GM10248 (cell line): ENCODE measurements around the gene PHF1.
"Not testable (repeated sequence)": the region's sequence is repeated elsewhere in the genome, so short reads cannot be mapped to it uniquely, and the experiment has no call there.

Experiments
- CTCF ChIA-PET: fragments of 300-600 bp; sonication (Branson Sonifier 250); formaldehyde crosslinking; extraction: SDS; loops from one replicate; lab custom pipeline; 2021; ENCODE audit warnings: antibody characterized with exemption; lab: Yijun Ruan, JAX
- POLR2A ChIA-PET: fragments of 350-650 bp; sonication (Branson Sonifier 250); formaldehyde crosslinking; extraction: SDS; loops from one replicate; lab custom pipeline; 2020; ENCODE audit warnings: antibody characterized with exemption; lab: Yijun Ruan, JAX
- DNase-seq: peaks from one replicate; pipeline ENCODE4 v3.0.0; 2012; ENCODE audit errors: extremely low spot score
- TF ChIP-seq, protein P1 (sequence below): IDR thresholded peaks from 2 replicates; pipeline ENCODE4 v1.5.1; 2012; ENCODE audit warnings: mild to moderate bottlenecking, low read depth; ENCODE audit errors: extremely low read depth, missing control alignments, control extremely low read depth

The PHF1 gene

DNA sequence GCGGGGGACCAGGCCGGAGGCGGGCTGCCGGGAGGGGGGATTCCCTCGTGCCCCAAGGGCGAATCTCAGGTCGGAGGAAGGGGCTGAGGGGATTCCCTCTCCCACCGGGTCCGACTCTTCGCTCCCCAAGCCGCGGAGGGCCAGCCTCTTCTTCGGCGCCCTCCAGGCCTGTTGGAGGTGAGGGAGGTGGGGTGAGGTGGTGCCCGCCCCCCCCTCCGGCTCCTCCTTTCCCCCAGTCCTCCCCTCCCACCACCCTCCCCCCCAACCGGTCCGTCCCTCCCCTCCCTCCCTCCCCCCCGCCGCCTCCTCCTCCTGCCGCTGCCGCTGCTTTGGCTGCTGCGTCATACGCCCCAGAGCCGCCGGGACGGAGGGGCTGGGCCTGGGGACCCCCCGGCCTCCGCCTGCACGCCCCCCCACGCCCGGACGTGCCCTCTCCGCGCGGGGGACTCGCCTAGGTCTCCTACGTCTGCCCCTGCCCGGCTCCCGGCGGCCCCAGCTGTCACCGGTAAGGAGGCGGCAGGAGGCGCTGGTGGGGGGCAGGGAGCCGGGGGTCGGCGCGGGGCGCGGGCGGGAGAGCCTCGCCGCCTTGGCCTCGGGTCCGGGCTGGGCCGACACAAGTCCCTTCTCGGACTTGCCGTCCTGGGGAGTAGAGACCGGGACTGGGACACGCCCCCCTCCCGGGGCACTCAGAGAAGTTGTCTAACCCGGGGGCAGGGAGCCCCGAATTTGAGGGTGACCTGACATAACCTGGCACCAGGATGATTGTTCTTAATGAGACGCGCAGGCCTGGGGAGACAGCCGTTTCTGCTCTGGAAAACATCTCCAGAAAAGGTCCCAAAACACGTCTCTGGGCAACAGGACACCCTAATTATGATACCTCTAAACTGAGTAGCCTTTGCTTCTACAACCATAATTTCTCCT, at the start of gene PHF1:
TSS of gene PHF1 (plus strand) at position 304 of the 921 bp plus-strand sequence. CDS start 1,250 bp downstream, outside the sequence.
- TF ChIP-seq, protein P1, sequence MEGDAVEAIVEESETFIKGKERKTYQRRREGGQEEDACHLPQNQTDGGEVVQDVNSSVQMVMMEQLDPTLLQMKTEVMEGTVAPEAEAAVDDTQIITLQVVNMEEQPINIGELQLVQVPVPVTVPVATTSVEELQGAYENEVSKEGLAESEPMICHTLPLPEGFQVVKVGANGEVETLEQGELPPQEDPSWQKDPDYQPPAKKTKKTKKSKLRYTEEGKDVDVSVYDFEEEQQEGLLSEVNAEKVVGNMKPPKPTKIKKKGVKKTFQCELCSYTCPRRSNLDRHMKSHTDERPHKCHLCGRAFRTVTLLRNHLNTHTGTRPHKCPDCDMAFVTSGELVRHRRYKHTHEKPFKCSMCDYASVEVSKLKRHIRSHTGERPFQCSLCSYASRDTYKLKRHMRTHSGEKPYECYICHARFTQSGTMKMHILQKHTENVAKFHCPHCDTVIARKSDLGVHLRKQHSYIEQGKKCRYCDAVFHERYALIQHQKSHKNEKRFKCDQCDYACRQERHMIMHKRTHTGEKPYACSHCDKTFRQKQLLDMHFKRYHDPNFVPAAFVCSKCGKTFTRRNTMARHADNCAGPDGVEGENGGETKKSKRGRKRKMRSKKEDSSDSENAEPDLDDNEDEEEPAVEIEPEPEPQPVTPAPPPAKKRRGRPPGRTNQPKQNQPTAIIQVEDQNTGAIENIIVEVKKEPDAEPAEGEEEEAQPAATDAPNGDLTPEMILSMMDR = peak; percentile 11
- POLR2A ChIA-PET = no interaction called here
- peak; percentile 85 for DNase-seq
- CTCF ChIA-PET = interaction anchor here (1.5 to 1.8 kb wide), 3 partner anchors 11 to 18 kb away, joined by 3 to 6 read pairs (median 5); no protein-coding TSS in a partner anchor

DNA sequence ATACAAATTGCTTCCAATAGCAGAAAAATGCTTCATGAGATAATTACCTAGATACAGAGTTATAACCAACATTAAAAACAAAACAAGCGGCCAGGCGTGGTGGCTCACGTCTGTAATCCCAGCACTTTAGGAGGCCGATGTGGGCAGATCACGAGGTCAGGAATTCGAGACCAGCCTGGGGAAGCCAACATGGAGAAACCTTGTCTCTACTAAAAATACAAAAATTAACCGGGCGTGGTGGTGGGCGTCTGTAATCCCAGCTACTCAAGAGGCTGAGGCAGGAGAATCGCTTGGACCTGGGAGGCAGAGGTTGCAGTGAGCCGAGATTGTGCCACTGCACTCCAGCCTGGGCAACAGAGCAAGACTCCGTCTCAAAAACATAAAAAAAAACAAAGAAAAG, 47.3 kb upstream of the PHF1 start:
- DNase-seq, POLR2A ChIA-PET: not testable (repeated sequence)
- CTCF ChIA-PET = interaction anchor here (4.5 kb wide), 1 partner anchor 19 kb away, joined by 20 read pairs; no protein-coding TSS in a partner anchor

DNA sequence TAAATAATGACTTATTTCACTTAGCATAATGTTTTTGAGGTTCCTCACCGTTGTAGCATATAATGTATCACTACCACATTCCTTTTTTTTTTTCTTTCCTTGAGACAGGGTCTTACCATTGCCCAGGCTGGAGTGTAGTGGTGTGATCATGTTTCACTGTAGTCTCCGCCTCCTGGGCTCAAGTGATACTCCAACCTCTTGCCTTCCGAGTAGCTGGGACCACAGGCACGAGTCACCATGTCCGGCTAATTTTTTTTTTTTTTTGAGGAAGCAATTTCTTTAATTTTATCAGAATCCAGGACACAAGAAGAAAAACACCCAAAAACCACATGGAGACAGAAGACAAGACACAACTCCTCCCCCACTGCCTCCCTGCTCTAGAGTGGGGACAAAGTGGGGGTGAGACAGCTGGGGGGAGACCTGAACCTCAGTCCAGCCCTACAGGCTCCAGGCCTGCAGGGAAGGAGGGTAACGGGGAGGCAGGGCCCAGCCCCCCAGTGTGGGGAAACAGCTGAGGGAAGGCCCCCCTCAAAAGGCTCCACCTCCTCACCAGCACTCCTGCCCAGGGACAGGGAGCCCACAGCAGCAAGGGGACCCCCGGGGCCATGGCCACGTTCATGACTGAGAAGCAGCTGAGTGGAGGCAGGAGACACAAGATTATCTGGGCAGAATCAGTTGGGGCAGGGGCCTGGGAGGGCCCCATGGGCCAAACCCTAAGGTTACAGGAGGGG, 46.2 kb upstream of the PHF1 start:
- DNase-seq, POLR2A ChIA-PET: not testable (repeated sequence)
- CTCF ChIA-PET = interaction anchor here (1.5 kb wide), 1 partner anchor 19 kb away, joined by 5 read pairs; no protein-coding TSS in a partner anchor

DNA sequence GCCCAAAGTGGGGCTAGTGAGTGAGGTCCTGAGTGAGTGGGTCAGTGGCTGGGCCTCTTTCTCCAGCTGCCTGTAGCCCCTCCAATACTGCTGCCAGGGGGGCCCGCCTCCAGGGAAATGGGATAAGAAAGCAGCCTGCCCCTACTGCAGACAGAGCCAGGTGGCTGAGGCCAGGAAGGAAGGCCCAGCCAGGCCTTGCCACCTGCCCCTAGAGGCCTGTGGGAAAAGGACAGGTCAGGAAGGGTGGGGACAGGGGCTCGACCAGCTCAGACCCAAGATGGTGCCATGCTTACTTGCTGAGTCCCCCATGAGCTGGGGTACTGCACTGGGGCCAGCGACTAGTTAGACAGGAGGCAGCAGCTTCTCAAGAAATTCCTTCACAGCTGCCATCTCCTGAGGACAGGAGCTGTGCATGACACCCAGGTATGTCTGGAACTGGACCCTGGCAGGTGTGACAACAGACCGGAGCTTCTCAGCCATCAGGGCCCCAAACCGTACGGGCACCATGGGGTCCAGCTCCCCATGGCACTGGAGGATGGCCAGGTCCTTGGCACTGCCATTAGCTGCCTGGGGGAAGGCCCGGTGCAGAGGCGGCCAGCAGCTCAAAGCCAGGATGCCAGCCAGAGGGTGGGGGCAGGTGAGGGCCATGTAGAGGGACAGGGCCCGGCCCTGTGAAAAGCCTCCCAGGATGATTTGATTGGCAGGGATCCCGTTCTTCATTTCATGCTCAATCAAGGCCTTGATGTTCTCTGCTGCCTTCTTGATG, 45.4 kb upstream of the PHF1 start:
- CTCF ChIA-PET = interaction anchor here (0.9 to 1.5 kb wide), 2 partner anchors 20 to 33 kb away, joined by 3 to 5 read pairs; no protein-coding TSS in a partner anchor
- DNase-seq, POLR2A ChIA-PET: not testable (repeated sequence)

- ChIA-PET POLR2A (no interaction called here), CTCF (interaction anchor here (1.2 to 1.5 kb wide), 2 partner anchors 23 to 59 kb away, joined by 3 read pairs; no protein-coding TSS in a partner anchor)
- no peak for DNase-seq
- TF ChIP-seq, protein P1 = no peak
These were observed 43.7 kb upstream of the PHF1 start for GRCh38 chr6:33367009-33367714.

- CTCF ChIA-PET = interaction anchor here (1.2 to 1.5 kb wide), 2 partner anchors 23 to 58 kb away, joined by 3 read pairs; no protein-coding TSS in a partner anchor
- DNase-seq, POLR2A ChIA-PET: not testable (repeated sequence)
These were observed 43.1 kb upstream of the PHF1 start for GRCh38 chr6:33367715-33368025.

DNA sequence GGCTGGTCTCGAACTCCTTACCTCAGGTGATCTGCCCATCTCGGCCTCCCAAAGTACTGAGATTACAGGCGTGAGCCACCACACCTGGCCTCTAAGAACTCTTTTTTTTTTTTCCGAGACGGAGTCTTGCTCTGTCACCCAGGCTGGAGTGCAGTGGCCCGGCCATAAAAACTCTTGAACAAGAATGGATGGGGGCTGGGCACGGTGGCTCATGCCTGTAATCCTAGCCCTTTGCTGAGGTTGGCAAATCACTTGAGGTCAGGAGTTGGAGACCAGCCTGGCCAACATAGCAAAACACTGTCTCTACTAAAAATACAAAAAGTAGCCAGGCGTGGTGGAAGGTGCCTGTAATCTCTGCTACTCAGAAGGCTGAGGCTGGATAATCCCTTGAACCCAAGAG, 38.9 kb upstream of the PHF1 start:
- CTCF ChIA-PET = interaction anchor here (1.1 to 1.2 kb wide), 2 partner anchors 10 to 27 kb away, joined by 3 to 5 read pairs; no protein-coding TSS in a partner anchor
- DNase-seq, POLR2A ChIA-PET: not testable (repeated sequence)

- TF ChIP-seq, protein P1 = no peak
- DNase-seq = no peak
- POLR2A ChIA-PET = no interaction called here
- CTCF ChIA-PET = interaction anchor here (1.1 to 1.2 kb wide), 2 partner anchors 9 to 27 kb away, joined by 3 to 5 read pairs; no protein-coding TSS in a partner anchor
These were observed 38.2 kb upstream of the PHF1 start for GRCh38 chr6:33372526-33373123.
